Measurements from ENCODE around the gene AKR1C2. TPM values are rescaled to one million over a fixed set of nuclear protein-coding genes. Genes with fewer than 3 reads are reported as not detected.
A peak's percentile ranks its signal among the peaks of the same experiment; 100 is the strongest.

The AKR1C2 gene
- total RNA-seq, 1 donor from 2014 or later = 0.41 TPM

DNA sequence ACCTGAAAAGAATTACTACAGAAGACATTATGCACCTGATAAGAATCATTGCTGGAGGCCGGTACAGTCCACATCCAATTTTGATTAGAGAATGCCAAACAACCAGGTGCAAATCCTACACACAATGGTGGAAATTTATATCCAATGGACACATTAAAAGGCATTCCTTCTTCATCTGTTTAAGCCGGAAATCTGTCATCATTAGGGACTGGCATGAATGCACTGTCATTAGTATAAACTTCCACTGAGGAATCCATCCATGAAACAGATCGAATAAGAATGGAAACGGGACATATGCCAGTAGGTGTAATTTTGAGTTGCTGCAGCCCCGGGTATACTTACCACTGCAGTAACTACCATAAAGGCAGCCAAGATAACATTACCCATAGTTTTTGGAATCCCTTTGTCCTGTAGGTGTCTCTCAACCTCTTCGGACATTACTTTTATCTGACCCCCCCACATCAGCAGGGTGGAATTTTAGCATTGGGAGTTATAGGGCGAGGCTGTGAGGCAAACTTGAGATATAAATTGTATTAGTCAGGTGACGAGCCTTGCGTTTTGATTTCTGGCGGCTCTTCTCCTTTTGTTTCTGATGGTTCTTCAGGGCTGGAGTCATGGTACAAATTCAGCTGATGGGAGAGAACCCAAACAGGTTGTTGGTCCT lies 36.5 kb upstream of the AKR1C2 start:
- no peaks in the 10 kb centered on the region for H4K20me1 ChIP-seq (ENCODE audit: insufficient read depth, low read length)

DNA sequence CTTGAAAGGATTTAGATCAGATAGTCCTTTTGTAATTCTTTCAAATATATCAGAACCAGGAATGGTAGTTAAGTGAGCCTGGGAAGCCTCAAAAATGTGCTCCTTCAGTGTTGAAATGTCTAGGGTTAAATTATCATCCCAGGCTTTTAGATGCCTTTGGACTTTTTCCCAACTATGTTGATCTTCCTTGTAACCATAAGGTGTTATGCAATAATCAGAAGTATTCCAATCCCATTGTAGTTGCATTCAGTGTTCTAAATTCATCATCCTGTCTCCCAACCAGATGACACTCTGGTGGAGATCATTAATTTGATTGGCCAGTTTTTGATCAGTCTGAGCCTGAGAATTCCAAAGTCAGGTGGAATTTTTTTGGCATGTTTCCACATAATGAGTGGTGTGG lies 35.1 kb upstream of the AKR1C2 start:
- Mint-ChIP-seq H3K9me3 (ENCODE audit: unreplicated experiment) (peaks cover 6% of the 10 kb centered on the region), H3K4me3 (ENCODE audit: unreplicated experiment) (no peak overlapping the region), H3K36me3 (ENCODE audit: low read depth, unreplicated experiment) (no peaks in the 10 kb centered on the region), H3K27ac (ENCODE audit: unreplicated experiment) (no peak overlapping the region), H3K27me3 (ENCODE audit: low read depth, unreplicated experiment) (no peaks in the 10 kb centered on the region), H3K4me1 (ENCODE audit: low read depth, unreplicated experiment) (peaks cover 10% of the 10 kb centered on the region)
- H4K20me1 ChIP-seq (ENCODE audit: insufficient read depth, low read length) = no peaks in the 10 kb centered on the region
- H3K27me3 ChIP-seq (ENCODE audit: insufficient read depth, low read length) = no peaks in the 10 kb centered on the region
- no peak overlapping the region for H3K4me3 ChIP-seq (ENCODE audit: insufficient read depth, low read depth, low read length)
- no peak overlapping the region for H3K4me2 ChIP-seq (ENCODE audit: low read length)
- H3K36me3 ChIP-seq (ENCODE audit: insufficient read depth, low read length) = no peaks in the 10 kb centered on the region
- no peak overlapping the region for H3K9ac ChIP-seq (ENCODE audit: low read length)
- no peaks in the 10 kb centered on the region for H3K9me3 ChIP-seq (ENCODE audit: insufficient read depth, low read depth, low read length)
- DNase-seq (ENCODE audit: low read depth) (peak; percentile 10), FAIRE-seq (no peak)
- no peak for TF ChIP-seq EZH2 (IDR thresholded peaks at IDR 0.05; ENCODE audit: insufficient read depth, low read length)
- TF ChIP-seq, protein P1, sequence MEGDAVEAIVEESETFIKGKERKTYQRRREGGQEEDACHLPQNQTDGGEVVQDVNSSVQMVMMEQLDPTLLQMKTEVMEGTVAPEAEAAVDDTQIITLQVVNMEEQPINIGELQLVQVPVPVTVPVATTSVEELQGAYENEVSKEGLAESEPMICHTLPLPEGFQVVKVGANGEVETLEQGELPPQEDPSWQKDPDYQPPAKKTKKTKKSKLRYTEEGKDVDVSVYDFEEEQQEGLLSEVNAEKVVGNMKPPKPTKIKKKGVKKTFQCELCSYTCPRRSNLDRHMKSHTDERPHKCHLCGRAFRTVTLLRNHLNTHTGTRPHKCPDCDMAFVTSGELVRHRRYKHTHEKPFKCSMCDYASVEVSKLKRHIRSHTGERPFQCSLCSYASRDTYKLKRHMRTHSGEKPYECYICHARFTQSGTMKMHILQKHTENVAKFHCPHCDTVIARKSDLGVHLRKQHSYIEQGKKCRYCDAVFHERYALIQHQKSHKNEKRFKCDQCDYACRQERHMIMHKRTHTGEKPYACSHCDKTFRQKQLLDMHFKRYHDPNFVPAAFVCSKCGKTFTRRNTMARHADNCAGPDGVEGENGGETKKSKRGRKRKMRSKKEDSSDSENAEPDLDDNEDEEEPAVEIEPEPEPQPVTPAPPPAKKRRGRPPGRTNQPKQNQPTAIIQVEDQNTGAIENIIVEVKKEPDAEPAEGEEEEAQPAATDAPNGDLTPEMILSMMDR (IDR thresholded peaks at IDR 0.05; ENCODE audit: insufficient read depth, low read depth, low read length) = no peak
- no peaks in the 10 kb centered on the region for H3K79me2 ChIP-seq (ENCODE audit: insufficient read depth, low read length)
- no peak overlapping the region for H3K27ac ChIP-seq (ENCODE audit: low read depth, low read length)
- H2AFZ ChIP-seq (ENCODE audit: low read depth, low read length) = no peak overlapping the region
- H3K4me1 ChIP-seq (ENCODE audit: insufficient read depth, low read length) = no peaks in the 10 kb centered on the region

More for the DNA sequence above, 36.5 kb upstream of the AKR1C2 start:
- no peak overlapping the region for H3K27ac ChIP-seq (ENCODE audit: low read depth, low read length)
- TF ChIP-seq EZH2 (IDR thresholded peaks at IDR 0.05; ENCODE audit: insufficient read depth, low read length) = no peak
- TF ChIP-seq, protein P1 (IDR thresholded peaks at IDR 0.05; ENCODE audit: insufficient read depth, low read depth, low read length) = no peak
- FAIRE-seq = no peak
- Mint-ChIP-seq H3K36me3 (ENCODE audit: low read depth, unreplicated experiment) (no peaks in the 10 kb centered on the region), H3K4me1 (ENCODE audit: low read depth, unreplicated experiment) (peaks cover 8% of the 10 kb centered on the region), H3K27ac (ENCODE audit: unreplicated experiment) (no peak overlapping the region), H3K9me3 (ENCODE audit: unreplicated experiment) (peaks cover 3% of the 10 kb centered on the region), H3K4me3 (ENCODE audit: unreplicated experiment) (no peak overlapping the region), H3K27me3 (ENCODE audit: low read depth, unreplicated experiment) (no peaks in the 10 kb centered on the region)
- DNase-seq (ENCODE audit: low read depth) = no peak
- no peaks in the 10 kb centered on the region for H3K36me3 ChIP-seq (ENCODE audit: insufficient read depth, low read length)
- H3K9ac ChIP-seq (ENCODE audit: low read length) = no peak overlapping the region
- no peaks in the 10 kb centered on the region for H3K79me2 ChIP-seq (ENCODE audit: insufficient read depth, low read length)
- H3K4me2 ChIP-seq (ENCODE audit: low read length) = no peak overlapping the region
- no peaks in the 10 kb centered on the region for H3K4me1 ChIP-seq (ENCODE audit: insufficient read depth, low read length)
- no peaks in the 10 kb centered on the region for H3K9me3 ChIP-seq (ENCODE audit: insufficient read depth, low read depth, low read length)
- H3K4me3 ChIP-seq (ENCODE audit: insufficient read depth, low read depth, low read length) = no peak overlapping the region
- H3K27me3 ChIP-seq (ENCODE audit: insufficient read depth, low read length) = no peaks in the 10 kb centered on the region
- H2AFZ ChIP-seq (ENCODE audit: low read depth, low read length) = no peak overlapping the region

DNA sequence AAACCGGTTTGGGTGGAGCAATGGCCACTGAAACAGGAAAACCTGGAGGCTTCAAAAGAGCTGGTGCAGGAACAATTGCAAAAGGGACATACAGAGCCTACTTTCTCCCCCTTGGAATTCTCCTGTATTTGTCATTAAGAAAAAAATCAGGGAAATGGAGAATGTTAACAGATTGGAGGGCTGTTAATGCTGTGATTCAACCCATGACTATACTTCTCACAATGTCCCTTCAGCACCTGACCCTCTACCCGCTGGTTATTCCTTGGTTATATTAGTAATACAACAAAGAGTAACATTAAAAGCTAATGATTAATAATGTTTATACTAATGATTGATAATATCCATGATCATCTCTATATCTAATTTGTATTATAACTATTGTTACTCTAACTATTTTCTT lies 34.4 kb upstream of the AKR1C2 start:
- no peak overlapping the region for H3K4me3 Mint-ChIP-seq (ENCODE audit: unreplicated experiment)
- Histone ChIP-seq H3K4me1 (ENCODE audit: insufficient read depth, low read length) (no peaks in the 10 kb centered on the region), H3K9me3 (ENCODE audit: insufficient read depth, low read depth, low read length) (no peaks in the 10 kb centered on the region), H2AFZ (ENCODE audit: low read depth, low read length) (no peak overlapping the region), H3K4me2 (ENCODE audit: low read length) (no peak overlapping the region), H3K4me3 (ENCODE audit: insufficient read depth, low read depth, low read length) (no peak overlapping the region), H3K79me2 (ENCODE audit: insufficient read depth, low read length) (no peaks in the 10 kb centered on the region), H3K9ac (ENCODE audit: low read length) (no peak overlapping the region), H3K36me3 (ENCODE audit: insufficient read depth, low read length) (no peaks in the 10 kb centered on the region), H4K20me1 (ENCODE audit: insufficient read depth, low read length) (no peaks in the 10 kb centered on the region), H3K27me3 (ENCODE audit: insufficient read depth, low read length) (no peaks in the 10 kb centered on the region), H3K27ac (ENCODE audit: low read depth, low read length) (no peak overlapping the region)
- peaks cover 6% of the 10 kb centered on the region for H3K9me3 Mint-ChIP-seq (ENCODE audit: unreplicated experiment)
- TF ChIP-seq EZH2 (IDR thresholded peaks at IDR 0.05; ENCODE audit: insufficient read depth, low read length) = no peak
- TF ChIP-seq, protein P1 (IDR thresholded peaks at IDR 0.05; ENCODE audit: insufficient read depth, low read depth, low read length) = no peak
- H3K27me3 Mint-ChIP-seq (ENCODE audit: low read depth, unreplicated experiment) = no peaks in the 10 kb centered on the region
- FAIRE-seq = no peak
- H3K27ac Mint-ChIP-seq (ENCODE audit: unreplicated experiment) = no peak overlapping the region
- no peaks in the 10 kb centered on the region for H3K36me3 Mint-ChIP-seq (ENCODE audit: low read depth, unreplicated experiment)
- peaks cover 11% of the 10 kb centered on the region for H3K4me1 Mint-ChIP-seq (ENCODE audit: low read depth, unreplicated experiment)
- no peak for DNase-seq (ENCODE audit: low read depth)
